ENCODE results near the gene IL36B.

IL36B gene

DNA sequence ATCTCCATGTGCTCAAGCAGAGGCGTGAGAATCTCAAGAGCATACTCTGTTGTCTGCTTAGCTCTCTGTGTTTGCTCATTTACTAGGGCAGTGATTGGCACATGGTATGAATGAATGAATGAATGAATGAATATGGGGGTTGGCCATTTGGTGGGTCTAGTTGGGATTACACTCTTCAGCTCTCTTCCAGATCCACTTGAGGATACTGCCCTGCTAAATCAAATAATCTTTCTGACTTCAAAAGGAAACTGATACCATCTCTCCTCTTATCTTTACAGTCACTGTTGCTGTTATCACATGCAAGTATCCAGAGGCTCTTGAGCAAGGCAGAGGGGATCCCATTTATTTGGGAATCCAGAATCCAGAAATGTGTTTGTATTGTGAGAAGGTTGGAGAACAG lies 72.9 kb downstream of the IL36B start:
- Histone ChIP-seq H4K20me1 (ENCODE audit: insufficient read depth) (no peaks in the 10 kb centered on the region), H3K4me3 (IDR thresholded peaks at IDR 0.05; ENCODE audit: insufficient read depth, low read depth, low read length) (no peak overlapping the region)

DNA sequence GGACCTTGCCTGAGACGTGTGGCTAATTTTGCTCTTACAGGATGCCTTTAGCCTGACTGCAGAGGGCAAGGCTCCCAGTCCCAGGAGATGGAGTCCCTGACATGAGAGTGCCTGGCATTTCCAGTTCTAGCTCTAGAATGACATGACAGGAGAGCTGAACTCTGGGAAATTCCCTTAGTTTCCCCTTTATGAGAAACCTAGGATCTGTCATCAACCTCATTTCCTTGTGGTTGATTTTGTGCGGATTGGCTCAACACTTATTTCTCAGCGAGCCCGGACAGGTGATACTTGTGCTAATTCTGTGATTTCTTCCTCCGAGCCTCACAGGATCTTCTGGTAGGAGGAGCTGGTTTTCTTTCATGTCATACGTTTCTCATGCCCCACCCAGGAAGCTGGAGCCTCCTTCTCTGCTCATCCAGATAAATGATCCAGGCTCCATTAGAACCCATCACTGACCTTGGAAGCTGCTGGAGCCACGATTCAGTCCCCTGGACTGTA lies 75.1 kb downstream of the IL36B start, which contains the start of gene IL36G:
Gene IL36G (plus strand): TSS at position 448 of the 498 bp plus-strand sequence. CDS start 633 bp downstream, outside the sequence.
- H2AFZ ChIP-seq (ENCODE audit: low read depth), result no peak within 1 kb of the TSS
- H3K4me1 ChIP-seq (ENCODE audit: low read depth, poor library complexity, severe bottlenecking), result no peaks in the 10 kb centered on the region
- H3K27me3 ChIP-seq (ENCODE audit: insufficient read depth, low read depth), result no peaks in the 10 kb centered on the region
- H3K27ac ChIP-seq, result no peak within 1 kb of the TSS
- no peaks in the 10 kb centered on the region for H3K79me2 ChIP-seq (ENCODE audit: insufficient read depth, low read depth)
- no peak within 1 kb of the TSS for H3K4me3 ChIP-seq (IDR thresholded peaks at IDR 0.05; ENCODE audit: insufficient read depth, low read depth, low read length)
- TF ChIP-seq, protein P1, sequence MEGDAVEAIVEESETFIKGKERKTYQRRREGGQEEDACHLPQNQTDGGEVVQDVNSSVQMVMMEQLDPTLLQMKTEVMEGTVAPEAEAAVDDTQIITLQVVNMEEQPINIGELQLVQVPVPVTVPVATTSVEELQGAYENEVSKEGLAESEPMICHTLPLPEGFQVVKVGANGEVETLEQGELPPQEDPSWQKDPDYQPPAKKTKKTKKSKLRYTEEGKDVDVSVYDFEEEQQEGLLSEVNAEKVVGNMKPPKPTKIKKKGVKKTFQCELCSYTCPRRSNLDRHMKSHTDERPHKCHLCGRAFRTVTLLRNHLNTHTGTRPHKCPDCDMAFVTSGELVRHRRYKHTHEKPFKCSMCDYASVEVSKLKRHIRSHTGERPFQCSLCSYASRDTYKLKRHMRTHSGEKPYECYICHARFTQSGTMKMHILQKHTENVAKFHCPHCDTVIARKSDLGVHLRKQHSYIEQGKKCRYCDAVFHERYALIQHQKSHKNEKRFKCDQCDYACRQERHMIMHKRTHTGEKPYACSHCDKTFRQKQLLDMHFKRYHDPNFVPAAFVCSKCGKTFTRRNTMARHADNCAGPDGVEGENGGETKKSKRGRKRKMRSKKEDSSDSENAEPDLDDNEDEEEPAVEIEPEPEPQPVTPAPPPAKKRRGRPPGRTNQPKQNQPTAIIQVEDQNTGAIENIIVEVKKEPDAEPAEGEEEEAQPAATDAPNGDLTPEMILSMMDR (conservative IDR thresholded peaks at IDR 0.05; ENCODE audit: low read depth, low read length), result no peak
- no peaks in the 10 kb centered on the region for H3K36me3 ChIP-seq (ENCODE audit: insufficient read depth)
- H3K9ac ChIP-seq, result no peak within 1 kb of the TSS
- H4K20me1 ChIP-seq (ENCODE audit: insufficient read depth), result no peaks in the 10 kb centered on the region
- H3K4me2 ChIP-seq, result no peak within 1 kb of the TSS

More for the DNA sequence above, 72.9 kb downstream of the IL36B start:
- H3K4me2 ChIP-seq, result no peak overlapping the region
- no peaks in the 10 kb centered on the region for H3K4me1 ChIP-seq (ENCODE audit: low read depth, poor library complexity, severe bottlenecking)
- H3K27me3 ChIP-seq (ENCODE audit: insufficient read depth, low read depth), result no peaks in the 10 kb centered on the region
- no peak overlapping the region for H2AFZ ChIP-seq (ENCODE audit: low read depth)
- no peak overlapping the region for H3K9ac ChIP-seq
- no peaks in the 10 kb centered on the region for H3K79me2 ChIP-seq (ENCODE audit: insufficient read depth, low read depth)
- H3K36me3 ChIP-seq (ENCODE audit: insufficient read depth), result no peaks in the 10 kb centered on the region
- H3K27ac ChIP-seq, result no peak overlapping the region
- TF ChIP-seq, protein P1 (conservative IDR thresholded peaks at IDR 0.05; ENCODE audit: low read depth, low read length), result no peak
